ENCODE measurements around the gene PAX2. TPM values are rescaled to one million over a fixed set of nuclear protein-coding genes. Genes with fewer than 3 reads are reported as not detected.
"Not testable (repeated sequence)": the region's sequence is repeated elsewhere in the genome, so short reads cannot be mapped to it uniquely, and the experiment has no call there.

Gene PAX2
- total RNA-seq, result 0.09 TPM
- 0.43 TPM for polyA plus RNA-seq
- long read RNA-seq, donor 1, result 0 reads
- long read RNA-seq, donor 2, result 0 reads
- long read RNA-seq, donor 3, result 0 reads
- long read RNA-seq, donor 4, result 0 reads
- long read RNA-seq, donor 5, full-length matches to known transcripts, result 1 of 1 reads
- long read RNA-seq, donor 5, partial matches to known transcripts, result 0 of 1 reads
- long read RNA-seq, donor 5, other reads (novel, unspliced or antisense), result 0 of 1 reads
- long read RNA-seq, donor 6, result 0 reads
- long read RNA-seq, donor 7, result 0 reads
- long read RNA-seq, donor 8, result 0 reads
- long read RNA-seq, donor 9, result 0 reads
- long read RNA-seq, donor 10, result 0 reads

- H3K4me1 ChIP-seq (ENCODE audit: control insufficient read depth in 2 of 2, insufficient read depth in 2 of 2, low read length in 2 of 2), result no peaks in the 10 kb centered on the region
- DNase-seq (ENCODE audit: low read depth in 6 of 9, low spot score in 9 of 9), result no peak
- H3K27ac ChIP-seq (ENCODE audit: low read depth in 1 of 2, low read length in 1 of 2), result no peak within 1 kb of the TSS
- no peaks in the 10 kb centered on the region for H3K36me3 ChIP-seq (ENCODE audit: control insufficient read depth in 2 of 2, insufficient read depth in 2 of 2, low read length in 1 of 2)
- H3K9me3 ChIP-seq (ENCODE audit: control insufficient read depth in 2 of 2, insufficient read depth in 1 of 2, low read length in 1 of 2), result peaks cover 1 to 5% of the 10 kb centered on the region in 2 donors
- no peak within 1 kb of the TSS for H3K4me3 ChIP-seq (ENCODE audit: low read length in 2 of 2)
- peaks cover 85 to 100% of the 10 kb centered on the region in 2 donors for H3K27me3 ChIP-seq (ENCODE audit: control insufficient read depth in 2 of 2, insufficient read depth in 1 of 2, low read length in 1 of 2)
- WGBS, result 2% methylated on average over 75 of the region's 75 CpGs
Observed at GRCh38 chr10:100744987-100745881, at the start of gene PAX2. PAX2 (plus strand) TSS chr10:100745582; CDS start chr10:100746261, 679 bp downstream.

DNA sequence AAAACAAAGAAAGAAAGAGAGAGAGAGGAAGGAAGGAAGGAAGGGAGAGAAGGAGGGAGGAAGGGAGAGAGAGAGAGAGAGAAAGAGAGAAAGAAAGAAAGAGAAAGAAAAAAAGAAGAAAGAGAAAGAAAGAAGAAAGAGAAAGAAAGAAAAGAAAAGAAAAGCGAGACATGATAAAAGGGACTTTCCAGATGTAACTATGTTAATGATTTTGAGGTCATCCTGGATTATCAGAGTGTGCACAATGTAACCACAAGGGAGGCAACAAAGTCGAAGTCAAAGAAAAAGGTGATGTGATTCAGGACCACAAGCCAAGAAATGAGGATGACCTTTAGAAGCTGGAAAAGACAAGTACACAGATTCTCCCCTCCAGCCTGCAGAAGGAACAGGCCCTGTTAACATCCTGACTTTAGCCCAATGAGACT lies 48.9 kb upstream of the PAX2 start:
- H3K27me3 ChIP-seq (ENCODE audit: control insufficient read depth in 2 of 2, insufficient read depth in 1 of 2, low read length in 1 of 2), result peaks cover 0 to 25% of the 10 kb centered on the region in 2 donors
- H3K27ac ChIP-seq (ENCODE audit: low read depth in 1 of 2, low read length in 1 of 2), result no peak overlapping the region
- no peak for DNase-seq (ENCODE audit: low read depth in 6 of 9, low spot score in 9 of 9)
- H3K4me1 ChIP-seq (ENCODE audit: control insufficient read depth in 2 of 2, insufficient read depth in 2 of 2, low read length in 2 of 2), result no peaks in the 10 kb centered on the region
- H3K36me3 ChIP-seq (ENCODE audit: control insufficient read depth in 2 of 2, insufficient read depth in 2 of 2, low read length in 1 of 2), result no peaks in the 10 kb centered on the region
- no peaks in the 10 kb centered on the region for H3K9me3 ChIP-seq (ENCODE audit: control insufficient read depth in 2 of 2, insufficient read depth in 1 of 2, low read length in 1 of 2)
- no peak overlapping the region for H3K4me3 ChIP-seq (ENCODE audit: low read length in 2 of 2)
- 69% methylated on average over 2 of the region's 2 CpGs for WGBS

DNA sequence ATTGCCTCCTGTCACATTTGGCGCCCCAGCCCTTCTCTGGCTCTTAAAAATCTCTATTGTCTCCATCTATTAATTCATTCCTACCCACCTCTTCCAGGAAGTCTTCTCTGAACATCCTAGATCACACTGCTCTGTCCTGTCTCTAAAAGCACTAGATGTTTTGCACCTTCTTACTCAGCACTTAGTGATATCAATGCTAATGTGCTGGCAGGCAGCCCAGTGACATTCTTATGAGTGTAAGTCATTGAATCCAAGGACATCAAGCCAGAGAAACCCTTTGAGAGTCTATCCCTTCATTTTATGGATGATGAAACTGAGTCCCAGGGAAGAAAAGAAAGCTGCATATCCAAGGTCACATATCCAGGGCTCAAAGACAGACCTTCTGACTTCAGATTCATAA lies 48.3 kb upstream of the PAX2 start:
- H3K27me3 ChIP-seq (ENCODE audit: control insufficient read depth in 2 of 2, insufficient read depth in 1 of 2, low read length in 1 of 2), result peaks cover 0 to 22% of the 10 kb centered on the region in 2 donors
- H3K4me1 ChIP-seq (ENCODE audit: control insufficient read depth in 2 of 2, insufficient read depth in 2 of 2, low read length in 2 of 2), result no peaks in the 10 kb centered on the region
- 97% methylated on average over 1 of the region's 1 CpG for WGBS
- no peaks in the 10 kb centered on the region for H3K36me3 ChIP-seq (ENCODE audit: control insufficient read depth in 2 of 2, insufficient read depth in 2 of 2, low read length in 1 of 2)
- no peak overlapping the region for H3K4me3 ChIP-seq (ENCODE audit: low read length in 2 of 2)
- no peak for DNase-seq (ENCODE audit: low read depth in 6 of 9, low spot score in 9 of 9)
- no peaks in the 10 kb centered on the region for H3K9me3 ChIP-seq (ENCODE audit: control insufficient read depth in 2 of 2, insufficient read depth in 1 of 2, low read length in 1 of 2)
- H3K27ac ChIP-seq (ENCODE audit: low read depth in 1 of 2, low read length in 1 of 2), result no peak overlapping the region

DNA sequence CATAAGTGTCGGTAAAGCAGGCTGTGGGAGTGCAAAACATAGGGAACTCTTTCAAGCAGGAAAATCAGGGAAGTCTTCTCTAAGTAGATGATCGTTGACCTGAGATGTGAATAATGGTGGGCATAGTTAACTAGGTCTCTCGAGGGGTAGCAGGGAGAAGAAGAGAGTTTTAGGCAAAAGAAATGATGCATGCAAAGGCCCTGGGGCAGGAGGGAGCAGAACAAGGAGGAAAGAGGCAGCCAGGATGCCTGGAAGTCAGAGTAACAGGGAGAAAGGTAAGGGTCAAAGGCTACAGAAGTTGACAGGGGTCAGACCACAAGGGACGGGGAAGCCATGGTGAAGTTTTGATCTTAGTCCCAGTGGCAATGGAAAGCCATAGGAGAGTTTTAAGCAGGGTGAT lies 47.8 kb upstream of the PAX2 start:
- no peaks in the 10 kb centered on the region for H3K9me3 ChIP-seq (ENCODE audit: control insufficient read depth in 2 of 2, insufficient read depth in 1 of 2, low read length in 1 of 2)
- no peak overlapping the region for H3K4me3 ChIP-seq (ENCODE audit: low read length in 2 of 2)
- H3K27ac ChIP-seq (ENCODE audit: low read depth in 1 of 2, low read length in 1 of 2), result no peak overlapping the region
- H3K36me3 ChIP-seq (ENCODE audit: control insufficient read depth in 2 of 2, insufficient read depth in 2 of 2, low read length in 1 of 2), result no peaks in the 10 kb centered on the region
- H3K27me3 ChIP-seq (ENCODE audit: control insufficient read depth in 2 of 2, insufficient read depth in 1 of 2, low read length in 1 of 2), result peaks cover 0 to 21% of the 10 kb centered on the region in 2 donors
- no peaks in the 10 kb centered on the region for H3K4me1 ChIP-seq (ENCODE audit: control insufficient read depth in 2 of 2, insufficient read depth in 2 of 2, low read length in 2 of 2)
- DNase-seq (ENCODE audit: low read depth in 6 of 9, low spot score in 9 of 9), result no peak
- 82% methylated on average over 4 of the region's 4 CpGs for WGBS

- not testable (repeated sequence) for DNase-seq (ENCODE audit: low read depth in 6 of 9, low spot score in 9 of 9); H3K4me3 ChIP-seq (ENCODE audit: low read length in 2 of 2); H3K4me1 ChIP-seq (ENCODE audit: control insufficient read depth in 2 of 2, insufficient read depth in 2 of 2, low read length in 2 of 2); H3K27ac ChIP-seq (ENCODE audit: low read depth in 1 of 2, low read length in 1 of 2); H3K36me3 ChIP-seq (ENCODE audit: control insufficient read depth in 2 of 2, insufficient read depth in 2 of 2, low read length in 1 of 2); H3K9me3 ChIP-seq (ENCODE audit: control insufficient read depth in 2 of 2, insufficient read depth in 1 of 2, low read length in 1 of 2)
- 100% methylated on average over 1 of the region's 2 CpGs for WGBS
- H3K27me3 ChIP-seq (ENCODE audit: control insufficient read depth in 2 of 2, insufficient read depth in 1 of 2, low read length in 1 of 2), result peaks cover 2 to 28% of the 10 kb centered on the region in 2 donors
Observed at GRCh38 chr10:100701704-100702103, 43.7 kb upstream of the PAX2 start.

DNA sequence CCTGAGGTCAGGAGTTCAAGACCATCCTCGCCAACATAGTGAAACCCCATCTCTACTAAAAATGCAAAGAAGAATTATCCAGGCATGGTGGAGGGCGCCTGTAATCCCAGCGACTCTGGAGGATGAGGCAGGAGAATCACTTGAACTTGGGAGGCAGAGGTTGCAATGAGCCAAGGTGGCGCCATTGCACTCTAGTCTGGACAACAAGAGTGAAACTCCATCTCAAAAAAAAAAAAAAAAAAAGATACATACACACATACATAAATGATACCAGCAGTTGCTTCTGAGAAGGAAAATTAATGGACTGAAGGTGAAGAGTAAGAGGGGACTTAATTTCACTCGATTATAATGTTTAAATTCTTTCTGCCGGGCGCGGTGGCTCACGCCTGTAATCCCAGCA lies 40.2 kb upstream of the PAX2 start:
- Histone ChIP-seq H3K9me3 (ENCODE audit: control insufficient read depth in 2 of 2, insufficient read depth in 1 of 2, low read length in 1 of 2) (no peaks in the 10 kb centered on the region), H3K27me3 (ENCODE audit: control insufficient read depth in 2 of 2, insufficient read depth in 1 of 2, low read length in 1 of 2) (peaks cover 28 to 51% of the 10 kb centered on the region in 2 donors), H3K36me3 (ENCODE audit: control insufficient read depth in 2 of 2, insufficient read depth in 2 of 2, low read length in 1 of 2) (no peaks in the 10 kb centered on the region), H3K4me1 (ENCODE audit: control insufficient read depth in 2 of 2, insufficient read depth in 2 of 2, low read length in 2 of 2) (no peaks in the 10 kb centered on the region), H3K4me3 (ENCODE audit: low read length in 2 of 2) (no peak overlapping the region), H3K27ac (ENCODE audit: low read depth in 1 of 2, low read length in 1 of 2) (no peak overlapping the region)
- no peak for DNase-seq (ENCODE audit: low read depth in 6 of 9, low spot score in 9 of 9)
- 86% methylated on average over 9 of the region's 9 CpGs for WGBS

DNA sequence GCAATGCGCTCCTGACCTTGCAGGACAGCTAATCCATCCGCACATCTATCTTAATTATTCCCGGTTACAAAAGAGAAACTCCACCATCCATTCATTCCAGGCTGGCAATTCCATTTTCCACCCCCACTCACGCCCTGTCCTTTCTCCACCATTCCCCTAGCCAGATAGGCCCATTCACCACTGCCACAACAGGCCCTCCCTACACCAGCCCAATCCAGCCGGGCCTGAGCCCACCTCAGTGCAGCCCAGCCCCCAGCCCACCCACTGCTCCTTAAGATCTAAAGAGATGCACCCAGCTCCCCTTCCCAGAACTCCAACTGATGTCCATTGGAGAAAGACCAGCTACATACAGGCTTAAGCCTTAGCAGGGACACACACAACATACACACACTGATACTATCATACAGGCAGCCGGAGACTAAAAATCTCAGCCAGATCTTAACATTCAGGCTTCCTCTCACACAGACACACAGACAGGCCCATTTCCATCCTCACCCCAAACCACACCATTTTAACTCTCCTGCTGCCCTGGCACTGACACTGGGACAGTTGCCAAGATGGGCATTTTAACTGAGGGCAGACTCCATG lies 38.0 kb upstream of the PAX2 start:
- H3K27me3 ChIP-seq (ENCODE audit: control insufficient read depth in 2 of 2, insufficient read depth in 1 of 2, low read length in 1 of 2), result peaks cover 43 to 68% of the 10 kb centered on the region in 2 donors
- H3K9me3 ChIP-seq (ENCODE audit: control insufficient read depth in 2 of 2, insufficient read depth in 1 of 2, low read length in 1 of 2), result no peaks in the 10 kb centered on the region
- no peak overlapping the region for H3K4me3 ChIP-seq (ENCODE audit: low read length in 2 of 2)
- 88% methylated on average over 6 of the region's 6 CpGs for WGBS
- DNase-seq (ENCODE audit: low read depth in 6 of 9, low spot score in 9 of 9), result no peak
- H3K27ac ChIP-seq (ENCODE audit: low read depth in 1 of 2, low read length in 1 of 2), result no peak overlapping the region
- H3K4me1 ChIP-seq (ENCODE audit: control insufficient read depth in 2 of 2, insufficient read depth in 2 of 2, low read length in 2 of 2), result no peaks in the 10 kb centered on the region
- no peaks in the 10 kb centered on the region for H3K36me3 ChIP-seq (ENCODE audit: control insufficient read depth in 2 of 2, insufficient read depth in 2 of 2, low read length in 1 of 2)

DNA sequence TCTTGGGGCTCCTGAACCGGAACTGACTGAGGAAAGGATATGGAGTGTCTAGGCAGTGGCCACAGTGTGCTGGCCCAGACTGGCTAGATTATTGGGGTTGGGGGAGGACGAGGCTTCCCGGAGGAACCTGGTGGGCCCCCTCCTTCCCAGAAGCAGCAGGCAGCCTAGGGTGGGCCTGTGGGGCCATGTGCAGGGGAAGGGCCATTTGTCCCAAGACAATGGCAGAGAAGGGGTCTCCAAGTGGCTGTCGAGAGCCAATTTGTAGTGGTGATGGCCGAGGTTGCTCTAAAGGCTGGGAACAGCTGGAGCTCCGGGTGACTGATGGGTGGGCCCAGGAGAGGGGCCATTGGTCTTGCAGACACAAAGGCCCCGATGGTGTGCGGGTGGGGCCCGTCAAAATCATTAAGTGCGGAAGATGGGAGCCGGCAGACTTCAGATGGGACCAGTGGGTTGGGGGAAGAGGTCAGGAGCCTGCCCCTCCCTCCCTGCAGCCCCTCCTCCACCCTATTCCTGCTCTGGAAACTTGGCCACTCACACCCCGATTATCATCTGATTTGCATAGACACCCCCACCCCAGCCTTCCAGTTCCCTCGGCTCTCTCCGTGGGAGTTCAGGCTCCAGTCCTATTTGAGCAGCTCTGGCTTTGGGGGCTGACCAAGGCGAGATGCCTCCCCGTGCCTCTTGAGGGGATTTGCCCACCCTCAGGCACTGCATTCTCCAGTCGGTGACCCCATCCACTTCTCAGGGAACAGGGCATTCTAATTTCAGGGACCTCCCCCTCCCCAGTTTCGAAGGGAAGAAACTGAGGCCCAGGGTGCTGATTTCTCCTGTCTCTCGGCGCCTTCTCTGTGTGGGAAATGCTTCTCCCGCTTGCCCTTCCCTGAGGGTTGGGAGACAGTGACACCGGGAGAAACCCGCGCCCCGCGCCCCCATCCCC lies 36.0 kb upstream of the PAX2 start:
- DNase-seq (ENCODE audit: low read depth in 6 of 9, low spot score in 9 of 9), result no peak
- Histone ChIP-seq H3K27me3 (ENCODE audit: control insufficient read depth in 2 of 2, insufficient read depth in 1 of 2, low read length in 1 of 2) (peaks cover 64 to 86% of the 10 kb centered on the region in 2 donors), H3K4me3 (ENCODE audit: low read length in 2 of 2) (no peak overlapping the region), H3K36me3 (ENCODE audit: control insufficient read depth in 2 of 2, insufficient read depth in 2 of 2, low read length in 1 of 2) (no peaks in the 10 kb centered on the region), H3K9me3 (ENCODE audit: control insufficient read depth in 2 of 2, insufficient read depth in 1 of 2, low read length in 1 of 2) (no peaks in the 10 kb centered on the region), H3K27ac (ENCODE audit: low read depth in 1 of 2, low read length in 1 of 2) (no peak overlapping the region), H3K4me1 (ENCODE audit: control insufficient read depth in 2 of 2, insufficient read depth in 2 of 2, low read length in 2 of 2) (no peaks in the 10 kb centered on the region)
- 11% methylated on average over 26 of the region's 26 CpGs for WGBS
